B cell (primary cell): Measurements from ENCODE around the gene TENT4A. TPM values are rescaled to one million over a fixed set of nuclear protein-coding genes. Genes with fewer than 3 reads are reported as not detected.

Experiments used
- ATAC-seq: fragments of 200-7000 bp; cut with Tn5 transposase; one replicate; pipeline ENCODE4 v1.10.0; 2021; ENCODE audit warnings: low read depth, mild to moderate bottlenecking, moderate number of reproducible peaks, moderate library complexity
- CTCF ChIA-PET: fragments of 350-600 bp; sonication (Branson Sonifier 250); formaldehyde crosslinking; loops from one replicate; lab custom pipeline; 2021; ENCODE audit warnings: antibody characterized with exemption, inconsistent platforms; lab: Charles Lee
- POLR2A ChIA-PET: fragments of 350-600 bp; sonication (Branson Sonifier 250); formaldehyde crosslinking; loops from one replicate; lab custom pipeline; 2021; ENCODE audit warnings: antibody characterized with exemption; lab: Charles Lee
- DNase-seq: peaks from one replicate; pipeline ENCODE4 v3.0.0; 2013
- H2AFZ ChIP-seq: 2 replicates; pipeline ENCODE4 v1.6.1; 2012; ENCODE audit warnings: mild to moderate bottlenecking, low read depth, low read length; ENCODE audit not compliant: insufficient read depth, poor library complexity, severe bottlenecking
- H3K27ac ChIP-seq, 2 donors: 1 replicate in 1 of 2; 2 replicates in 1 of 2; pipeline ENCODE4 v1.5.1; 2012 to 2013; ENCODE audit warnings: low read length in 2 of 2, mild to moderate bottlenecking in 2 of 2, moderate library complexity in 1 of 2
- H3K27me3 ChIP-seq, 4 experiments: fragments of 200-600 bp in 1 of 4; sonication (generic) in 1 of 4; replicated peaks in 1 of 4; 1 replicate in 2 of 4; 2 replicates in 2 of 4; pipeline versions ENCODE4 v1.6.1 to v1.7.0; 2013 to 2016; ENCODE audit warnings: low read length in 3 of 4, mild to moderate bottlenecking in 2 of 4, mixed read lengths in 1 of 4, moderate library complexity in 1 of 4; ENCODE audit not compliant: insufficient read depth in 4 of 4, control insufficient read depth in 3 of 4; ENCODE audit errors: control extremely low read depth in 1 of 4
- H3K36me3 ChIP-seq, 2 experiments: replicated peaks in 1 of 2; 1 replicate in 1 of 2; 2 replicates in 1 of 2; pipeline versions ENCODE4 v1.6.1 to v1.7.1; 2013; ENCODE audit warnings: low read length in 1 of 2; ENCODE audit not compliant: insufficient read depth in 2 of 2, control insufficient read depth in 1 of 2; ENCODE audit errors: control extremely low read depth in 1 of 2, extremely low read depth in 1 of 2
- H3K4me1 ChIP-seq, 2 donors: fragments of 200-600 bp in 1 of 2; sonication (generic) in 1 of 2; 1 replicate in 1 of 2; 2 replicates in 1 of 2; pipeline versions ENCODE4 v1.5.1 to v1.6.1; 2013 to 2017; ENCODE audit warnings: low read length in 2 of 2; ENCODE audit not compliant: control insufficient read depth in 2 of 2, insufficient read depth in 2 of 2
- H3K4me2 ChIP-seq: replicated peaks from 2 replicates; pipeline ENCODE3; 2012; ENCODE audit warnings: mild to moderate bottlenecking, low read depth, low read length; ENCODE audit not compliant: poor library complexity, severe bottlenecking
- H3K4me3 ChIP-seq, 5 experiments: fragments of 200-600 bp in 1 of 5; sonication (generic) in 1 of 5; 1 replicate in 3 of 5; 2 replicates in 2 of 5; pipeline versions ENCODE4 v1.5.1 to v1.7.0; 2011 to 2016; ENCODE audit warnings: low read length in 4 of 5, mild to moderate bottlenecking in 4 of 5, low read depth in 2 of 5, control low read depth in 1 of 5, moderate library complexity in 1 of 5; ENCODE audit not compliant: insufficient read depth in 1 of 5; ENCODE audit errors: control extremely low read depth in 1 of 5, extremely low read depth in 1 of 5
- H3K79me2 ChIP-seq: fragments of 200-600 bp; sonication (generic); one replicate; pipeline ENCODE4 v1.6.0; 2016; ENCODE audit warnings: low read length; ENCODE audit not compliant: control insufficient read depth, insufficient read depth
- H3K9ac ChIP-seq: fragments of 200-600 bp; sonication (generic); 2 replicates; pipeline ENCODE4 v1.6.1; 2017; ENCODE audit warnings: mild to moderate bottlenecking, low read length, moderate library complexity
- H3K9me3 ChIP-seq, 3 donors: one replicate each; pipeline versions ENCODE4 v1.6.1 to v1.7.1; 2013; ENCODE audit warnings: low read length in 2 of 3; ENCODE audit not compliant: control insufficient read depth in 2 of 3, insufficient read depth in 1 of 3; ENCODE audit errors: control extremely low read depth in 1 of 3
- H4K20me1 ChIP-seq: 2 replicates; pipeline ENCODE4 v1.6.0; 2012; ENCODE audit warnings: mild to moderate bottlenecking, low read length; ENCODE audit not compliant: insufficient read depth, control insufficient read depth, poor library complexity, severe bottlenecking
- H3K27ac Mint-ChIP-seq: one replicate; pipeline ENCODE4 v1.8.0; 2021; ENCODE audit warnings: mixed read lengths
- H3K27me3 Mint-ChIP-seq: one replicate; pipeline ENCODE4 v1.8.0; 2021; ENCODE audit warnings: mixed read lengths
- H3K4me1 Mint-ChIP-seq: one replicate; pipeline ENCODE4 v1.8.0; 2021; ENCODE audit warnings: mixed read lengths
- H3K4me3 Mint-ChIP-seq: one replicate; pipeline ENCODE4 v1.8.0; 2021; ENCODE audit warnings: mixed read lengths
- H3K9me3 Mint-ChIP-seq: one replicate; pipeline ENCODE4 v1.8.0; 2022; ENCODE audit warnings: mixed read lengths; ENCODE audit not compliant: insufficient read depth
- EZH2 ChIP-seq: IDR thresholded peaks from 2 replicates; pipeline ENCODE4 v1.6.1; 2012; ENCODE audit warnings: borderline replicate concordance, low read depth, mild to moderate bottlenecking, moderate library complexity, low read length; ENCODE audit not compliant: insufficient read depth, poor library complexity, severe bottlenecking
- WGBS: methylation state at CpG from one replicate; pipeline ENCODE4 v1.1.5; 2013; ENCODE audit warnings: missing lambda C conversion rate; ENCODE audit not compliant: insufficient coverage; 5-methylcytosine and 5-hydroxymethylcytosine counted together
- intact Hi-C: fragments of 100-400 bp; cut with micrococcal nuclease; formaldehyde crosslinking; loops from one replicate; pipeline ENCODE4 v1.10.0; 2022
- polyA plus RNA-seq: library from polyadenylated mRNA; depleted of rRNA; stranded (reverse); fragments of >200 nt; gene quantifications from 2 replicates; pipeline ENCODE4 v1.2.3, GENCODE V29; 2012
- total RNA-seq, 2 donors: library from RNA; stranded (reverse); fragments of 120-200 nt in 1 of 2; gene quantifications; 1 replicate in 1 of 2; 2 replicates in 1 of 2; pipeline versions ENCODE4 v1.2.3 to v1.2.4, GENCODE V29; 2013 to 2022
- TF ChIP-seq, protein P1 (sequence below): fragments of 200-600 bp; IDR thresholded peaks from one replicate; pipeline ENCODE4 v1.8.0; 2022; ENCODE audit warnings: antibody characterized with exemption, mild to moderate bottlenecking

Gene TENT4A
- total and polyA plus RNA-seq, 2 donors (not counting 1 experiment from before 2014, with no cell fraction given): 18.5 to 63.6 TPM

DNA sequence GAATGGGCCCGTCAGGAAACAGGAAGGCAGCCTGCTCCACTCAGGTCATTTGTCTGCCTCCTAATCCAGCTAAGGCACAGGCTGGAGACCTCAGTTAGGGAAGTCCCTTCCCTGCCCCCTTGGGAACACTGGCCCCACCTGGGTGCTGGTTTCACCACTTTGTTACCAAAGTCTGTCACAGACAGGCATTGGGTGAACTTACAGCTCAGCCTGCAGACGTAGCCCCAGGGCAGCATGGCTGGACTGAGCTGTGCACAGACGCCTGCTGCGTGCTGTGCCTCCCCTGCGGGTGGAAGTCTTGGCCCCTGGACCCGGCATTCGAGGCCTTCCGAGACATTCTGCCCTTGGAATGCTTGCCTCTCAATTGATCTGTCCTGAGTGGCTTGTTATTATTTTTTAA lies 48.9 kb downstream of the TENT4A start:
- TF ChIP-seq, protein P1, sequence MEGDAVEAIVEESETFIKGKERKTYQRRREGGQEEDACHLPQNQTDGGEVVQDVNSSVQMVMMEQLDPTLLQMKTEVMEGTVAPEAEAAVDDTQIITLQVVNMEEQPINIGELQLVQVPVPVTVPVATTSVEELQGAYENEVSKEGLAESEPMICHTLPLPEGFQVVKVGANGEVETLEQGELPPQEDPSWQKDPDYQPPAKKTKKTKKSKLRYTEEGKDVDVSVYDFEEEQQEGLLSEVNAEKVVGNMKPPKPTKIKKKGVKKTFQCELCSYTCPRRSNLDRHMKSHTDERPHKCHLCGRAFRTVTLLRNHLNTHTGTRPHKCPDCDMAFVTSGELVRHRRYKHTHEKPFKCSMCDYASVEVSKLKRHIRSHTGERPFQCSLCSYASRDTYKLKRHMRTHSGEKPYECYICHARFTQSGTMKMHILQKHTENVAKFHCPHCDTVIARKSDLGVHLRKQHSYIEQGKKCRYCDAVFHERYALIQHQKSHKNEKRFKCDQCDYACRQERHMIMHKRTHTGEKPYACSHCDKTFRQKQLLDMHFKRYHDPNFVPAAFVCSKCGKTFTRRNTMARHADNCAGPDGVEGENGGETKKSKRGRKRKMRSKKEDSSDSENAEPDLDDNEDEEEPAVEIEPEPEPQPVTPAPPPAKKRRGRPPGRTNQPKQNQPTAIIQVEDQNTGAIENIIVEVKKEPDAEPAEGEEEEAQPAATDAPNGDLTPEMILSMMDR: no peak
- no peak for TF ChIP-seq EZH2
- Histone ChIP-seq H3K4me3 (no peak overlapping the region), H3K4me2 (no peak overlapping the region), H3K9me3 (peaks cover 0 to 8% (median 2%) of the 10 kb centered on the region in 3 donors), H3K27ac (no peak overlapping the region), H3K9ac (no peak overlapping the region), H3K4me1 (no peaks in the 10 kb centered on the region), H4K20me1 (no peaks in the 10 kb centered on the region), H3K79me2 (no peaks in the 10 kb centered on the region), H3K36me3 (peaks cover 0 to 11% of the 10 kb centered on the region in 2 experiments), H3K27me3 (no peaks in the 10 kb centered on the region), H2AFZ (no peak overlapping the region)
- DNase-seq (no peak), ATAC-seq (no peak)
- ChIA-PET CTCF (no interaction called here), POLR2A (no interaction called here)
- Mint-ChIP-seq H3K27me3 (no peaks in the 10 kb centered on the region), H3K4me1 (no peaks in the 10 kb centered on the region), H3K4me3 (no peak overlapping the region), H3K9me3 (no peaks in the 10 kb centered on the region), H3K27ac (no peak overlapping the region)
- 98% methylated on average over 5 of the region's 8 CpGs for WGBS
- intact Hi-C loops: no loop called here

DNA sequence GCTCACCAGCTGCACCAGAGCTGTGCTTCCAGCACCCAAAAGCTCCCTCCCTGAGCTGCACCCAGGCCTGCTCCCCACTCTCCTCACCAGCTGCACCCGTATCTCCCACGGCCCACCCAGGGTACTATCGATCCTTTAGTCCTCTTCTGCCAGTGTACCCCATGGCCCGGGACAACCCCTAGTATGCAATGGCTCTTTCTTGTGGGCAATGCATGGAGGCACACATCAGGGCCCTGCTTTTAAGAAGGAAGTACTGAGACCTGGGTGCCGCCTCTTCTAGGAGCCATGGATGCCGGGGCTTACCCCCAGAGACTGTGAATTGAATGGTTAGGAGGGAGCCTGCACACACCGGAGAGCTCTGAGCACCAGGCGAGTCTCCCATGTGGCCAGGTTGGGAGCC lies 49.5 kb downstream of the TENT4A start:
- Histone ChIP-seq H4K20me1 (no peaks in the 10 kb centered on the region), H3K4me1 (no peaks in the 10 kb centered on the region), H3K9me3 (peaks cover 0 to 8% (median 2%) of the 10 kb centered on the region in 3 donors), H3K4me3 (no peak overlapping the region), H3K27me3 (no peaks in the 10 kb centered on the region), H3K27ac (no peak overlapping the region), H3K9ac (no peak overlapping the region), H3K4me2 (no peak overlapping the region), H3K79me2 (no peaks in the 10 kb centered on the region), H2AFZ (no peak overlapping the region), H3K36me3 (peaks cover 0 to 8% of the 10 kb centered on the region in 2 experiments)
- H3K9me3 Mint-ChIP-seq: no peaks in the 10 kb centered on the region
- ATAC-seq (no peak), DNase-seq (no peak)
- intact Hi-C loops: no loop called here
- TF ChIP-seq EZH2: no peak
- TF ChIP-seq, protein P1: no peak
- POLR2A ChIA-PET: no interaction called here
- no peak overlapping the region for H3K4me3 Mint-ChIP-seq
- H3K27me3 Mint-ChIP-seq: peaks cover 4% of the 10 kb centered on the region
- WGBS: 99% methylated on average over 8 of the region's 8 CpGs
- CTCF ChIA-PET: no interaction called here
- H3K27ac Mint-ChIP-seq: no peak overlapping the region
- peaks cover 1% of the 10 kb centered on the region for H3K4me1 Mint-ChIP-seq
